Cardiac septum (tissue), 1 donor: Measurements from ENCODE around the gene MKX. TPM values are rescaled to one million over a fixed set of nuclear protein-coding genes. Genes with fewer than 3 reads are reported as not detected.

ENCODE experiments used
- DNase-seq: peaks from one replicate; pipeline ENCODE4 v3.0.0-alpha.2; 2020; ENCODE audit warnings: low spot score
- intact Hi-C: fragments of 100-400 bp; cut with DNase I; formaldehyde crosslinking; loops from one replicate; pipeline ENCODE4 v1.14.0; 2022
- total RNA-seq: library from RNA; stranded (reverse); fragmentation: NEBNext Ultra II Directional; extraction: Animal tissue kit (Norgen Biotek cat#: 25700); gene quantifications from one replicate; pipeline ENCODE4 v1.2.1, GENCODE V29; 2021
- donor health status: DM: no; HTN: no; CAD: no.

MKX gene
- total RNA-seq, 1 donor from 2014 or later = 0.16 TPM

GRCh38 chr10:27625452-27626211 is 120.0 kb downstream of the MKX start:
- DNase-seq = no peak
- intact Hi-C loops = no loop called here

GRCh38 chr10:27624941-27625340 is 120.7 kb downstream of the MKX start:
- intact Hi-C loops = no loop called here
- no peak for DNase-seq

Other genes starting within 250 kb of the MKX start
- 113 TPM for gene RAB18, start 241.5 kb downstream of the MKX start, total RNA-seq